Measurements from ENCODE around the gene UFD1.

The UFD1 gene

GRCh38 chr22:19407649-19408606 is 71.1 kb downstream of the UFD1 start:
- Histone ChIP-seq H3K36me3 (ENCODE audit: insufficient read depth) (0 out of 2 replicates have a peak, but pooled peaks cover 3% of the 10 kb centered on the region), H3K27ac (no peak overlapping the region)

GRCh38 chr22:19406846-19407245 is 72.1 kb downstream of the UFD1 start:
- Histone ChIP-seq H3K27me3 (ENCODE audit: insufficient read depth, low read depth) (no peaks in the 10 kb centered on the region), H3K27ac (no peak overlapping the region), H4K20me1 (ENCODE audit: insufficient read depth) (peaks cover 8% of the 10 kb centered on the region; the same call in 1 of the 2 replicates), H3K9ac (no peak overlapping the region), H3K36me3 (ENCODE audit: insufficient read depth) (0 out of 2 replicates have a peak, but pooled peaks cover 3% of the 10 kb centered on the region), H3K4me2 (no peak overlapping the region), H3K4me1 (ENCODE audit: low read depth, poor library complexity, severe bottlenecking) (peaks cover 4% of the 10 kb centered on the region), H2AFZ (ENCODE audit: low read depth) (no peak overlapping the region), H3K4me3 (IDR thresholded peaks at IDR 0.05; ENCODE audit: insufficient read depth, low read depth, low read length) (no peak overlapping the region), H3K79me2 (ENCODE audit: insufficient read depth, low read depth) (peaks cover 32% of the 10 kb centered on the region)
- TF ChIP-seq, protein P1, sequence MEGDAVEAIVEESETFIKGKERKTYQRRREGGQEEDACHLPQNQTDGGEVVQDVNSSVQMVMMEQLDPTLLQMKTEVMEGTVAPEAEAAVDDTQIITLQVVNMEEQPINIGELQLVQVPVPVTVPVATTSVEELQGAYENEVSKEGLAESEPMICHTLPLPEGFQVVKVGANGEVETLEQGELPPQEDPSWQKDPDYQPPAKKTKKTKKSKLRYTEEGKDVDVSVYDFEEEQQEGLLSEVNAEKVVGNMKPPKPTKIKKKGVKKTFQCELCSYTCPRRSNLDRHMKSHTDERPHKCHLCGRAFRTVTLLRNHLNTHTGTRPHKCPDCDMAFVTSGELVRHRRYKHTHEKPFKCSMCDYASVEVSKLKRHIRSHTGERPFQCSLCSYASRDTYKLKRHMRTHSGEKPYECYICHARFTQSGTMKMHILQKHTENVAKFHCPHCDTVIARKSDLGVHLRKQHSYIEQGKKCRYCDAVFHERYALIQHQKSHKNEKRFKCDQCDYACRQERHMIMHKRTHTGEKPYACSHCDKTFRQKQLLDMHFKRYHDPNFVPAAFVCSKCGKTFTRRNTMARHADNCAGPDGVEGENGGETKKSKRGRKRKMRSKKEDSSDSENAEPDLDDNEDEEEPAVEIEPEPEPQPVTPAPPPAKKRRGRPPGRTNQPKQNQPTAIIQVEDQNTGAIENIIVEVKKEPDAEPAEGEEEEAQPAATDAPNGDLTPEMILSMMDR (conservative IDR thresholded peaks at IDR 0.05; ENCODE audit: low read depth, low read length) = no peak

More at GRCh38 chr22:19407649-19408606, 71.1 kb downstream of the UFD1 start:
- Histone ChIP-seq H3K4me2 (no peak overlapping the region), H3K4me3 (IDR thresholded peaks at IDR 0.05; ENCODE audit: insufficient read depth, low read depth, low read length) (no peak overlapping the region), H3K27me3 (ENCODE audit: insufficient read depth, low read depth) (no peaks in the 10 kb centered on the region), H3K79me2 (ENCODE audit: insufficient read depth, low read depth) (peaks cover 42% of the 10 kb centered on the region), H3K9ac (no peak overlapping the region), H3K4me1 (ENCODE audit: low read depth, poor library complexity, severe bottlenecking) (peaks cover 14% of the 10 kb centered on the region), H2AFZ (ENCODE audit: low read depth) (no peak overlapping the region), H4K20me1 (ENCODE audit: insufficient read depth) (peaks cover 19% of the 10 kb centered on the region)
- TF ChIP-seq, protein P1 (conservative IDR thresholded peaks at IDR 0.05; ENCODE audit: low read depth, low read length) = no peak

- H3K4me3 ChIP-seq (IDR thresholded peaks at IDR 0.05; ENCODE audit: insufficient read depth, low read depth, low read length) = no peak overlapping the region
- 0 out of 2 replicates have a peak, but pooled peaks cover 3% of the 10 kb centered on the region for H3K36me3 ChIP-seq (ENCODE audit: insufficient read depth)
- H3K9ac ChIP-seq = no peak overlapping the region
- no peak overlapping the region for H2AFZ ChIP-seq (ENCODE audit: low read depth)
- TF ChIP-seq, protein P1 (conservative IDR thresholded peaks at IDR 0.05; ENCODE audit: low read depth, low read length) = no peak
- no peak overlapping the region for H3K4me2 ChIP-seq
- H4K20me1 ChIP-seq (ENCODE audit: insufficient read depth) = peaks cover 5% of the 10 kb centered on the region; the same call in 1 of the 2 replicates
- H3K79me2 ChIP-seq (ENCODE audit: insufficient read depth, low read depth) = peaks cover 27% of the 10 kb centered on the region
- no peaks in the 10 kb centered on the region for H3K4me1 ChIP-seq (ENCODE audit: low read depth, poor library complexity, severe bottlenecking)
- H3K27me3 ChIP-seq (ENCODE audit: insufficient read depth, low read depth) = no peaks in the 10 kb centered on the region
- H3K27ac ChIP-seq = no peak overlapping the region
Measured at GRCh38 chr22:19406281-19406811, 72.6 kb downstream of the UFD1 start.

GRCh38 chr22:19405652-19406051 is 73.3 kb downstream of the UFD1 start:
- no peaks in the 10 kb centered on the region for H4K20me1 ChIP-seq (ENCODE audit: insufficient read depth)
- H3K27me3 ChIP-seq (ENCODE audit: insufficient read depth, low read depth) = no peaks in the 10 kb centered on the region
- no peak overlapping the region for H3K9ac ChIP-seq
- no peak overlapping the region for H3K4me3 ChIP-seq (IDR thresholded peaks at IDR 0.05; ENCODE audit: insufficient read depth, low read depth, low read length)
- H3K4me2 ChIP-seq = no peak overlapping the region
- no peaks in the 10 kb centered on the region for H3K4me1 ChIP-seq (ENCODE audit: low read depth, poor library complexity, severe bottlenecking)
- H3K79me2 ChIP-seq (ENCODE audit: insufficient read depth, low read depth) = peaks cover 20% of the 10 kb centered on the region; the same call in 1 of the 2 replicates
- no peak overlapping the region for H3K27ac ChIP-seq
- H3K36me3 ChIP-seq (ENCODE audit: insufficient read depth) = 0 out of 2 replicates have a peak, but pooled peaks cover 3% of the 10 kb centered on the region
- TF ChIP-seq, protein P1 (conservative IDR thresholded peaks at IDR 0.05; ENCODE audit: low read depth, low read length) = no peak
- no peak overlapping the region for H2AFZ ChIP-seq (ENCODE audit: low read depth)

Measured in KMS-11 (cell line).